ENCODE data around the gene HIF3A. TPM values are rescaled to one million over a fixed set of nuclear protein-coding genes. Genes with fewer than 3 reads are reported as not detected.

The HIF3A gene
- total and polyA plus RNA-seq, 2 donors (not counting 3 experiments of a cell fraction or from before 2014, with no cell fraction given), result 8.1 to 8.5 TPM

- no peak for TF ChIP-seq POLR2A (IDR thresholded peaks at IDR 0.05; ENCODE audit: low read depth, low read length)
- TF ChIP-seq MAX (IDR thresholded peaks at IDR 0.05; ENCODE audit: insufficient read depth, insufficient read length), result no peak
- TF ChIP-seq EZH2 (IDR thresholded peaks at IDR 0.05; ENCODE audit: borderline replicate concordance, low read depth, low read length, severe bottlenecking), result no peak
- no peak for TF ChIP-seq CTCF (IDR thresholded peaks at IDR 0.05; ENCODE audit: extremely low read depth in 1 of 2, insufficient read depth in 1 of 2, low read depth in 1 of 2, low read length in 2 of 2)
- no peak for TF ChIP-seq JUN (IDR thresholded peaks at IDR 0.05; ENCODE audit: borderline replicate concordance, insufficient read depth, insufficient read length, low read depth)
- no peak for TF ChIP-seq MYC (IDR thresholded peaks at IDR 0.05; ENCODE audit: low read depth, low read length)
- no peak for TF ChIP-seq POLR2AphosphoS5 (IDR thresholded peaks at IDR 0.05; ENCODE audit: insufficient read depth, low read depth, low read length)
- TF ChIP-seq FOS (IDR thresholded peaks at IDR 0.05; ENCODE audit: borderline replicate concordance, insufficient read depth, low read length), result no peak
- TF ChIP-seq GATA2 (IDR thresholded peaks at IDR 0.05; ENCODE audit: insufficient read depth, insufficient read length, low read depth, low read length), result no peak
- Histone ChIP-seq H4K20me1 (replicated peaks; ENCODE audit: control insufficient read depth, extremely low read depth, insufficient read depth, low read length) (no peaks in the 10 kb centered on the region), H3K9me1 (replicated peaks; ENCODE audit: control insufficient read depth, extremely low read depth, insufficient read depth, low read length) (no peaks in the 10 kb centered on the region), H3K36me3 (ENCODE audit: control insufficient read depth in 2 of 2, extremely low read depth in 1 of 2, insufficient read depth in 2 of 2, low read length in 2 of 2) (peaks cover 19 to 59% of the 10 kb centered on the region in 2 experiments), H3K4me1 (ENCODE audit: control insufficient read depth, extremely low read depth, insufficient read depth, low read length) (no peaks in the 10 kb centered on the region), H3K4me2 (ENCODE audit: insufficient read depth, low read length) (no peak overlapping the region), H3K27me3 (ENCODE audit: control insufficient read depth in 2 of 2, insufficient read depth in 2 of 2, low read length in 2 of 2) (no peaks in the 10 kb centered on the region), H2AFZ (ENCODE audit: low read depth, low read length) (no peak overlapping the region), H3K9ac (replicated peaks; ENCODE audit: extremely low read depth, insufficient read depth, low read length) (no peak overlapping the region), H3K27ac (ENCODE audit: insufficient read depth, low read depth, low read length) (no peak overlapping the region), H3K79me2 (ENCODE audit: control insufficient read depth, insufficient read depth, low read length) (no peaks in the 10 kb centered on the region), H3K9me3 (replicated peaks; ENCODE audit: control insufficient read depth, insufficient read depth, low read length) (no peaks in the 10 kb centered on the region), H3K4me3 (replicated peaks in 1 of 3; ENCODE audit: insufficient read depth in 1 of 3, low read depth in 1 of 3, low read length in 3 of 3) (no peak overlapping the region)
- ChIA-PET POLR2A (no interaction called here), CTCF (interaction anchor here (0.6 to 3.1 kb wide), 5 partner anchors 9 to 106 kb away, joined by 3 to 9 read pairs (median 3); no protein-coding TSS in a partner anchor)
- intact Hi-C loops (cut with micrococcal nuclease), result no loop called here
- DNase-seq (ENCODE audit: low read depth, low spot score) (no peak), FAIRE-seq (no peak)
- dilution Hi-C loops (cut with MboI; ENCODE audit: extremely low pct_ligation_motif_present, low sequenced_read_pairs), result no loop called here
- no TSS peak for BruUV-seq (replicated peaks)
Measured at GRCh38 chr19:46386996-46387712, 90.3 kb downstream of the HIF3A start.
